ENCODE measurements around the gene ACY1. TPM values are rescaled to one million over a fixed set of nuclear protein-coding genes. Genes with fewer than 3 reads are reported as not detected.

ACY1 gene
- total and polyA plus RNA-seq, 10 of the 15 experiments (the other 5 are each of a cell fraction or from before 2014, with no cell fraction given): 18.5 to 42.2 (median 27.8) TPM

- TF ChIP-seq CTCF (IDR thresholded peaks at IDR 0.05 in 2 of 3, conservative IDR thresholded peaks at IDR 0.05 in 1 of 3; ENCODE audit: control insufficient read depth in 2 of 3, extremely low read depth in 1 of 3, insufficient read depth in 1 of 3, low read depth in 3 of 3, low read length in 3 of 3) (peak; percentile 99 to 100 (median 99); a peak in 5 of 6 replicates), TARDBP (IDR thresholded peaks at IDR 0.05; ENCODE audit: borderline replicate concordance) (no peak), PAX5 (IDR thresholded peaks at IDR 0.05; ENCODE audit: borderline replicate concordance, low read depth, low read length) (peak; percentile 5; the same call in 1 of the 2 replicates), ZNF687 (IDR thresholded peaks at IDR 0.05) (peak; percentile 91), CREM (IDR thresholded peaks at IDR 0.05; ENCODE audit: low read depth) (peak; percentile 24; the same call in 1 of the 2 replicates), CHD2 (IDR thresholded peaks at IDR 0.05; ENCODE audit: borderline replicate concordance, low read depth, low read length) (peak; percentile 91), ZSCAN29 (IDR thresholded peaks at IDR 0.05) (0 out of 2 replicates have a peak, but pooled peaks have one; percentile 37), E4F1 (IDR thresholded peaks at IDR 0.05; ENCODE audit: borderline replicate concordance, partially characterized antibody) (peak; percentile 75), EP300 (IDR thresholded peaks at IDR 0.05; ENCODE audit: borderline replicate concordance in 1 of 2, control insufficient read depth in 1 of 2, low read depth in 2 of 2, low read length in 2 of 2) (peak in 1 of 2 experiments; percentile 38; a peak in 1 of 4 replicates), ETV6 (conservative IDR thresholded peaks at IDR 0.05 in 1 of 2, IDR thresholded peaks at IDR 0.05 in 1 of 2; ENCODE audit: borderline replicate concordance in 1 of 2, low read depth in 1 of 2) (no peak), CBFB (IDR thresholded peaks at IDR 0.05; ENCODE audit: low read depth) (peak; percentile 47; the same call in 1 of the 2 replicates), ZBTB11 (CRISPR knock-in tag; IDR thresholded peaks at IDR 0.05) (no peak), BCL3 (IDR thresholded peaks at IDR 0.05; ENCODE audit: borderline replicate concordance, insufficient read depth, low read depth, low read length, poor library complexity, severe bottlenecking) (no peak)
Measured at GRCh38 chr3:51941798-51942602, 41.3 kb upstream of the ACY1 start, which contains the start of the genes PARP3 and RRP9 (continued).

Measured in GM12878 (cell line).